Activated effector memory CD4-positive, alpha-beta T cell treated with Interleukin-2 at 50 U/mL for 16 hours (primary cell): Measurements from ENCODE around the gene CDC37.

ENCODE experiments used
- DNase-seq: peaks from one replicate; pipeline ENCODE4 v3.0.0-alpha.2; 2020

Gene CDC37

DNA sequence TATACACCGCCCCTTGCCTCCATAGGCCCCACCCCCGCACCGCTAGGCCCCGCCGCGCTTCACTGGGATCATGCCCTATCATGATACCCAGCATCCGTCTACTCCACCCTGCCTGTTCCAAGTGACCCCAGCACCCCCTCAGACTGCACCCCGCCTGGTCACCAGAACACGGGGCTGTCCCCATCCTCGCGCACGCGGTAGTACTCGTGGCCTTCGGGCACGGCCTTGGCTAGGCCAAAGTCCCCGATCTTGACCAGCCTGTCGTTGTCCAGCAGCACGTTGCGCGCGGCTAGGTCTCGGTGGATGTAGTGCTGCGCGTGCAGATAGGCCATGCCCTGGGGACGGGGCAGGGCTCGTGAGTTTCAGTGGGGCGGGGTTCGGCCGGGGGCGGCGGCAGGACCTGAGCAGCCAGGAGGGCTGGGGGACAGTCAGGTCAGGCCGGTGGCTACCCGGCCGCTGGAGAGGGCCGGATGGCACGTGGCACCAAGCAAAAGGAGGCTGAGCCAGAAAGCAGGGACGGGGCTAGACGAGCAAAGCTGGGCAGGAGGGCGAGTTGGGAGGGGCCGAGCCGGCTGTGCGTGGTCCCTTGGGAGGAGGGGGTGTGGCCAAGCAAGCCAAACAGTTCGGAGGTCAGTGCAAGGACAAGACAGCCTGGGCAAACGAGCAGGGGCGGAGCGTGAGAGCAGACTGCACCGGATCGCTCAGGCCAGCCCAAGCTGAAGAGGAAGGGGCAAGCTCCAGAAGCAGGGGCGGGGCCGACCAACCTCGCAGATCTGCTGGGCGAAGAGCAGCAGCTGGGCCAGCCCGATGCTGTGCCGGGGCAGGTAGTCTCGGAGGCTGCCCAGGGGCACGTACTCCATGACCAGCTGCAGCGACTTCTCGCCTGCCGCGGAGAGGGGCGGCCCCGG, 50.3 kb downstream of the CDC37 start:
- no peak for DNase-seq

DNA sequence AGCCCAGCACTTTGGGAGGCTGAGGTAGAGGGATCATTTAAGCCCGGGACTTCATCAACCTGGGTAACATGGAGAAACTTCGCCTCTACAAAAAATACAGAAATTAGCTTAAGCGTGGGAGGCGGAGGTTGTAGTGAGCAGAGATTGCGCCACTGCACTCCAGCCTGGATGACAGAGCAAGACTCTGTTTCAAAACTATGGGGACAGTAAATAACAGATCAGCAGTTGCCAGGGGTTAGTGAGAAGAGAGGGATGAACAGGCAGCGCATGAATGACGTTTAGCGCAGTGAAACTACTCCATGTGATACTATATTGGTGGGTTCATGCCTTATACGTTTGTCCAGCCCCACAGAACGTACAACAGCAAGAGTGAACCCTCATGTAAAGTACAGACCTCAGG, 56.8 kb downstream of the CDC37 start:
- no peak for DNase-seq

DNA sequence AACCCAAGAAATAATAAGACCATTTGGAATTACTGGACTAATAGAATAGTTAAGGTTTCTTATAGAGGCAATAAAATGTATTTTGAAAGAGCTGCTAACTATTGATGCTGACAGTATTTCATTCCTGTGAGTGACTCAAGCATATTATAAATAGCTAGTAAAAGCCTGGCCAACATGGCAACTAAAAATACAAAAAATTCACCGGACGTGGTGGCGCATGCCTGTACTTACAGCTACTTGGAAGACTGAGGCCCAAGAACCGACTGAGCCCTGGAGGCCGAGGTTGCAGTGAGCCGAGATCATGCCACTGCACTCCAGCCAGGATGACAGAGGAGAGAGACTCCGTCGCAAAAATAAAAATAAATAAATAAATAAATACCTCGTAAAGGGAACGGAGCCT, 58.6 kb downstream of the CDC37 start:
- DNase-seq, result no peak

DNA sequence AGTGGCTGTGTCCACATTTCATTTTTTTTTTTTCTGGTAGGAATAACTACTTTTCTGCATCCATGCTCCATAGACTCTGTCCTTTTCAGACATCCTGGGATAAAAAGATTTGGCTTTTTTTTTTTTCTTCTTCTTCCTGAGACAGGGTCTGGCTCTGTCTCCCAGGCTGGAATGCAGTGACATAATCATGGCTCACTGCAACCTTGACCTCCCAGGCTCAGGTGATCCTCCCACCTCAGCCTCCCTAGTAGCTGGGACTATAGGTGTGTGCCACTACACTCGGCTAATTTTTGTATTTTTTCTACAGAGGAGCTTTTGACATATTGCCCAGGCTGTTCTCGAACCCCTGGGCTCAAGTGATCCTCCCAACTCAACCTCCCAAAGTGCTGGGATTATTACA, 59.8 kb downstream of the CDC37 start:
- no peak for DNase-seq
